Measurements from ENCODE around the gene RAP1GAP2.

The RAP1GAP2 gene

DNA sequence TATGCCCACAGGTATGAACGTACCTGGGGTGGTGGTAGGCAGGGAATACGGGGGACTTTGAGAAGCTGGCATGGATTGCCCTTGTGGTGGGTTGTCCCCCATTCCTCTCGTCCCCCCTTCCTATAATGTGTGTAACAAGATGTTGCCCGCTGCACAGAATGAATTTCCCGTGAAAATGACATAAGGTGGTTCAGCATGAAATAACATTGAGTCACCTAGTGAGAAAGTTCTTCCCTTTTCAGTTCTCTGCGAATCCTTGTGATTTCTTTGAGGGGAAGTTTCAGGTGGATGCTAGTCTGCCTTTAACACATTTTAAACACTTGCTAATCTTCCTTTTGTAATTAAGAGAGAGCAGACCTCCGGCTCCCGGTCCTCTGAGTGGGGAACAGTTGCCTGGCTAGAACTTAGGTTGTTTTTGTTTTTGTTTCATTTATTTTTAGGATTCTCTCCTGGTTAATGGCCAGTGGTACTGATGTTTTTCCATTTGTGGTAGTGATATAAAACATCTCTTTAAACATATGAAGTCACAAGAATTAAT lies 58.9 kb downstream of the RAP1GAP2 start:
- H3K4me2 ChIP-seq = peak overlapping the region; percentile 98
- H3K27ac ChIP-seq = peak overlapping the region; percentile 100
- H4K20me1 ChIP-seq = peaks cover 56% of the 10 kb centered on the region
- no peak for TF ChIP-seq Cebpa-rat (IDR thresholded peaks at IDR 0.05)
- no peaks in the 10 kb centered on the region for H3K27me3 ChIP-seq
- H3K4me3 ChIP-seq = peak overlapping the region; percentile 95
- no peaks in the 10 kb centered on the region for H3K9me3 ChIP-seq
- H3K9ac ChIP-seq = peak overlapping the region; percentile 99
- H3K36me3 ChIP-seq = peaks cover 34% of the 10 kb centered on the region
- peaks cover 63% of the 10 kb centered on the region for H3K4me1 ChIP-seq

DNA sequence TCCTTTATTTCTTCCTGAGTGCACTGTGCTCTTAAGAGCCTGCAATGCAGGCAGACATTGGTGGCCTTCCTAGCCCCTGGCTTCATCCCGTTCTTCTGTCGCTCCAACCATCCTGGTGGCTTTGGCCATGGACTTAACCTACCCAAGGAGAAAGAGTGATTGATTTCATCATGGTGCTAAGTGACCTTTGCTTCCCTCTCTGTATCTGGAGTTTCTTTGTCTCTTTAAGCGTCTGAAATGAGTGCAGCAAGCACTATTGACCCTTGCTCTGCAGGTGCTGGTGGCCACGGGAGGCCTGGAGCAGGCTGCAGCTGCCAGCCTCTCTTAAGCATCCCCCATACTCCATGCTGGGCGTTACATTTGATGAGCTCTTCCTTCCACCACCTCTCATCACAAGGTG lies 60.5 kb downstream of the RAP1GAP2 start:
- Histone ChIP-seq H3K9me3 (no peaks in the 10 kb centered on the region), H3K27ac (peak overlapping the region; percentile 100), H4K20me1 (peaks cover 72% of the 10 kb centered on the region), H3K4me2 (peak overlapping the region; percentile 98), H3K4me1 (peaks cover 63% of the 10 kb centered on the region), H3K9ac (peak overlapping the region; percentile 99; the same call in 1 of the 2 replicates), H3K36me3 (peaks cover 48% of the 10 kb centered on the region), H3K4me3 (0 out of 2 replicates have a peak overlapping the region, but pooled peaks have one; percentile 95), H3K27me3 (no peaks in the 10 kb centered on the region)
- no peak for TF ChIP-seq Cebpa-rat (IDR thresholded peaks at IDR 0.05)

DNA sequence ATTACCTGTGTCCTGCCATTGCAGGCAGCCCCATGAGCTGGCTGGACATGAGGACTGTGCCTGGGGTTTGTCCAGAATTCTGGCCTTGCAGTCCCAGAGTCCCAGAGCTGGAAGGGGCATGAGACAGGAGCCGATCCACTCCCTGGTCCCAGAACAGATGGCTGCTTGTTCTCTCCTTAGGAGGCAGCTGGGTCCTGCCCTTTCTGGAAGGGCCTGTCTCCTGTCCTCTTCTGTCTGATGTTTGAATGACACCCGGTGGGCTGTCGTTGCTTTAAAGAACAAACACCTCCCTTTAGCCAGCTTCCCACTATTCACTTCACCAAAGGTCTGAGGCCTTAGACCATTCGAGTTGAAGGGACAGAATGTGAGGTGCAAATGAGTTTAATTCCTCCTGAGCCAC lies 63.8 kb downstream of the RAP1GAP2 start:
- peaks cover 61% of the 10 kb centered on the region for H3K4me1 ChIP-seq
- no peak overlapping the region for H3K4me2 ChIP-seq
- H4K20me1 ChIP-seq = peaks cover 100% of the 10 kb centered on the region
- no peak overlapping the region for H3K4me3 ChIP-seq
- H3K9me3 ChIP-seq = no peaks in the 10 kb centered on the region
- no peaks in the 10 kb centered on the region for H3K27me3 ChIP-seq
- TF ChIP-seq Cebpa-rat (IDR thresholded peaks at IDR 0.05) = no peak
- peaks cover 82% of the 10 kb centered on the region for H3K36me3 ChIP-seq
- no peak overlapping the region for H3K9ac ChIP-seq
- H3K27ac ChIP-seq = no peak overlapping the region

DNA sequence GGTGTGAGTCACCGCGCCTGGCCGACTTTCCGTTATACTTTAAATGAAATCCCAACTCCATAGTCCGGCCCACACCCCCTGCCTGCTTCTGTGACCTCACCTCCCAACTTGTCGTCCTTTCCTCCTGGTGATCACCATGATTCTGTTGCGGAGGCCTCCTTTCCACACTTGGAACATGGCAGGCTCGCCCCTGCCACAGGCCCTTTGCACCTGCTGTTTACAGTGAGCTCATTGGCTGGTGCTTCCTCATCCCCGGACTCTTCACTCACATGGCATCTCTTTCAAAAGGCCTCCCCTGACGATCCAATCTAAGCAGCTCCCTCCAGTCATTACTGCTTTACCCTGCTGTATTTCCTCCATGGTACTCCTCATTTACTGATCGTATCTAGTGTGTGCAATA lies 64.6 kb downstream of the RAP1GAP2 start:
- H3K9me3 ChIP-seq = no peaks in the 10 kb centered on the region
- H3K4me1 ChIP-seq = peaks cover 56% of the 10 kb centered on the region
- H3K27me3 ChIP-seq = no peaks in the 10 kb centered on the region
- peaks cover 100% of the 10 kb centered on the region for H4K20me1 ChIP-seq
- no peak overlapping the region for H3K9ac ChIP-seq
- no peak for TF ChIP-seq Cebpa-rat (IDR thresholded peaks at IDR 0.05)
- no peak overlapping the region for H3K4me3 ChIP-seq
- no peak overlapping the region for H3K27ac ChIP-seq
- H3K36me3 ChIP-seq = peaks cover 90% of the 10 kb centered on the region
- H3K4me2 ChIP-seq = no peak overlapping the region

DNA sequence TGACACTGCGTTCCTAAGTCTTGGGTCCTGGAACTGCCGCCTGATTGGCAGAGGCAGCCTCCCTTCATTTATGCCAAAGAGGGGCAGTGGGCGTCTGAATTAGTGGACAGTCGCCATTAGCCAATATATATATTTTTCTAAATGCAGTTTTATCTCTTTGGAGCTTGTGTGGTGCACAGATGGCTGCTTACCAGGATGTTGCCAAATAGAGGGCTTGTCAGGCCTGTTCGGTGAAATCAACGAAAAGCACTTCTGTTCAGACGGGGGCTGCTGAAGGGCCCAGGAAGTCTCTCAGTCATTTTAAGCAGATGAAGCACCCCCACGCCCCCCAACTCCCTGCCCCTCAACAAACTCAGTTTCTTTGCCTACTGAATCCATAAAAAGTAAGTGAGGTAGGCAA lies 66.0 kb downstream of the RAP1GAP2 start:
- Histone ChIP-seq H3K27me3 (no peaks in the 10 kb centered on the region), H4K20me1 (peaks cover 100% of the 10 kb centered on the region), H3K36me3 (peaks cover 94% of the 10 kb centered on the region), H3K4me3 (no peak overlapping the region), H3K4me2 (no peak overlapping the region), H3K27ac (no peak overlapping the region), H3K9me3 (no peaks in the 10 kb centered on the region), H3K9ac (no peak overlapping the region), H3K4me1 (peaks cover 53% of the 10 kb centered on the region)
- no peak for TF ChIP-seq Cebpa-rat (IDR thresholded peaks at IDR 0.05)

DNA sequence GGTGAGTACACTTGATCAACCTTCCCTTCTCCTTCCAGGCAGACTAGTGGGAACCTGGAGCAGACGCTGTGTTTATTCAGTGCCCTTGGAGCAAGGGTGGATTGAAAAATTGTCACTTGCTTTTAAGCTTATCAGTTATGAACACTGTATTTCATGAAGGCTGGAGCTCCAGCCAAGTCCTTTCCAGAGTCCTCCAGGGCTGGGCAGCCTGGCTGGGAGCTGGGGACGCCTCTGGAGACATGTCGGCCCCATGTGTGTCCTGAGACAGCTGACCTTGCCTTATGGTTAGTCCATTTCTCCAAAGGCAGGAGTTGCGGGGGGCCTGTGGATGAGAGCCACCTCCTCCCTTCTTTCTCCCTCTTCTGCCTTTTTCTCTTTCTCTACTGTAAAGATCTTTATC lies 67.0 kb downstream of the RAP1GAP2 start:
- H3K4me1 ChIP-seq = peaks cover 53% of the 10 kb centered on the region
- H3K36me3 ChIP-seq = peaks cover 94% of the 10 kb centered on the region
- no peaks in the 10 kb centered on the region for H3K27me3 ChIP-seq
- no peak overlapping the region for H3K4me3 ChIP-seq
- no peak overlapping the region for H3K27ac ChIP-seq
- H3K9ac ChIP-seq = peak overlapping the region; percentile 2; the same call in 1 of the 2 replicates
- H3K4me2 ChIP-seq = no peak overlapping the region; the same call in 1 of the 2 replicates
- TF ChIP-seq Cebpa-rat (IDR thresholded peaks at IDR 0.05) = no peak
- H4K20me1 ChIP-seq = peaks cover 100% of the 10 kb centered on the region
- no peaks in the 10 kb centered on the region for H3K9me3 ChIP-seq

DNA sequence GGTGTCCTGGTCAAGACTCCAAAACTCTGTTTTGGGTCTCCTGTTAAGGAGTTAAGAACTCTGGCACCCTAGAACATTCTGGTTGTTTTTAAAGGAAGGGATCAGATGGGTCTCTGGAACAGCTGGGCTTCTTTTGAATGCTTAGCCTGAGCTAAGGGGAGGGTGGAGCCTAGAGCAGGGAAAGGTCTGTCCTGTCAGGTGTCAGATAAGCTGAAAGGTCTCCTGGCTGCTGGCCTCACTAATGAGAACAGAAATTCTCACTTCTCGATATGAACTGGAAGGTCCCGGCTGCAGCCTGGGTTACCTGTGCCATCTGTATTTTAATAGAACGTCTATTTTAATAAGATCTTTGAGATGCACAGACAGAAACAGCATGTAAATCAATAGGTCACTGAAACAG lies 69.0 kb downstream of the RAP1GAP2 start:
- Histone ChIP-seq H3K27me3 (no peaks in the 10 kb centered on the region), H3K27ac (no peak overlapping the region), H3K36me3 (peaks cover 92% of the 10 kb centered on the region), H3K4me2 (no peak overlapping the region), H4K20me1 (peaks cover 100% of the 10 kb centered on the region), H3K4me1 (peaks cover 61% of the 10 kb centered on the region), H3K4me3 (no peak overlapping the region), H3K9ac (no peak overlapping the region), H3K9me3 (no peaks in the 10 kb centered on the region)
- no peak for TF ChIP-seq Cebpa-rat (IDR thresholded peaks at IDR 0.05)

DNA sequence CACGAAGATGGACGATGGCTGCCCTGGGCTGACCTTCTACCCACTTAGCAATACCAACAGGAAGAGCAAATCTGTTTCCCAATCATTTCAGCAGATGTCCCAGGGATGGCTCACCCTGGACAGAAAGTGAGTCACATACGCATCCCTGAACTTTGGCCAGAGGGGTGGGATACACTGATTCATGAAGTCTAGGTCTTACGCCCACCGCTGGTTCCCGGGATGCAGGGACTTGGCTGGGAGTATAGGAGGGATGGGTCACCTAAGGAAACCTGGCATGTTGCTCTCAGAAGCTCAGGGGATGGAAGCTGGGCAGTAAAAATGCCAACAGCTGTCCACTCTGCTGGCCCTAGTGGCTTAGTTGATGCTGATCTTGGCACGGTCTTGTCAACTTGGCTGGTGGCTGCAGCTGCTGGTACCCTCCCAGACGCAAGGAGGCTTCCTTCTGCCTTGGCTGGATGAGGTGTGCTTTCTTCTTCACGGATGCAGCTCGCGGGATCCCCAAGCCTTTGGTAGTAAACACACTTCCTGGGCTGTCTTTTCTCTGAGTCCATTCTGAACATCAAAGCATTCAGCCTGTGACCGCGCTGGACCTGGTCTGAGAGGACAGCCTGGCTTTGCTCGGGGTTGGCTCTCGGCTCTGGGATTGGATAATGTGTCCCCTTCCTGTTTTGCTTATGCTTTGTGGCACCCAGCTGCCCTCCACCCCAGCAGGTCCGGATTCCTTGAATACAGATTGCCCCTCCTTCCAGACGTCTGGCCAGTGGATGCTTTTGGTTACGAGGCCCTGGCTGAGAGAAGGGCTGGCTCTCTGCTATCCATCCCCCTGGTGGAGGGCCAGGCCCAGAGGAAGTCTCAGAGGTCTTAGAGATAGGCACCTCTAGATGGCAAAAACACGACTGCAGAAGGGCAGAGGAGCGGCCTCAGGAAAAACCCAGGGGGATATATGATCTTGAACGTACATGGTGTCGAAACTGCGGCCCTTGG lies 71.5 kb downstream of the RAP1GAP2 start:
- no peak overlapping the region for H3K9ac ChIP-seq
- H3K27ac ChIP-seq = peak overlapping the region; percentile 23; the same call in 1 of the 2 replicates
- H3K4me3 ChIP-seq = no peak overlapping the region
- peaks cover 100% of the 10 kb centered on the region for H4K20me1 ChIP-seq
- peaks cover 85% of the 10 kb centered on the region for H3K36me3 ChIP-seq
- TF ChIP-seq Cebpa-rat (IDR thresholded peaks at IDR 0.05) = no peak
- H3K9me3 ChIP-seq = no peaks in the 10 kb centered on the region
- H3K27me3 ChIP-seq = no peaks in the 10 kb centered on the region
- peak overlapping the region; percentile 61 for H3K4me2 ChIP-seq
- H3K4me1 ChIP-seq = peaks cover 60% of the 10 kb centered on the region

DNA sequence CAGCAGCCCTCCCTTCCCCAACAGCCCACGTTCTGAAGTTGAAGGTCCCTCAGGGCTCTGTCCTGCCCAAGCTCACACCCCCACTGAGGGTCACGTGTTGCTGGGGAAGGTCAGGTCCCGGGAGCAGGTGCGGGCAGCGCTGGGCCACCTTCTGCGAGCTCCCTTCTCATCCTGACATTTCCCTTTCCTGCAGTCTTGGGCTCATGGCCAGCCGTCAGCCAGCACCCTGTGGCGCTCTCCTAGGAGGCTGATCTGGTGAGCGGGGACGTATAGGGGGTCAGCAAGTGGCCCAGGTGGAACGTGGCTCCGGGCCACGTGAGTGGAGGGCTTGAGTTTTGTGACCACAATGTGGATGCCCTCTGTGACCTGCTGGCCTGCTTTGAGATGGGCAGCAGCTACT lies 73.4 kb downstream of the RAP1GAP2 start:
- Histone ChIP-seq H3K9me3 (no peaks in the 10 kb centered on the region), H4K20me1 (peaks cover 100% of the 10 kb centered on the region), H3K4me2 (peak overlapping the region; percentile 61), H3K4me1 (peaks cover 65% of the 10 kb centered on the region), H3K27me3 (no peaks in the 10 kb centered on the region), H3K27ac (0 out of 2 replicates have a peak overlapping the region, but pooled peaks have one; percentile 45), H3K36me3 (peaks cover 77% of the 10 kb centered on the region), H3K4me3 (no peak overlapping the region), H3K9ac (no peak overlapping the region)
- TF ChIP-seq Cebpa-rat (IDR thresholded peaks at IDR 0.05) = no peak

DNA sequence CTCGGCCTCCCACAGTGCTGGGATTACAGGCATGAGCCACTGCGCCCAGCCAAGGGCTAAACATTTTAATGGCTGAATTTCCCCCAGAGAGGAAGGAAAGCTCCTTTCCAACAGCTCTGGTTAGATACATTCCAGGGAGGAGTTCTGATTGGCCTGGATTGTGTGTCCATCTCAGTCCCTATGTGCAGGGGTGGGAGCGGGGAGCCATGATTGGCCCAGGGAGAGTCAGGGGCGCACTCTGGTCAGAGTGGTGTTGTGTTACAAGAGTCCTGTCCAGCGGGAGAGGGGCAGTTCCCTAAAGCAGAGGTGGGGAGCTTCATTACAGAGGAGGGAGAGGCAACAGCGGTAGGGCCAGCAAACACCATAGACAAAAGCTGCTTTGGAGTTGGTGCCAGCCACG lies 75.0 kb downstream of the RAP1GAP2 start:
- TF ChIP-seq Cebpa-rat (IDR thresholded peaks at IDR 0.05) = no peak
- peaks cover 77% of the 10 kb centered on the region for H3K36me3 ChIP-seq
- H3K4me3 ChIP-seq = no peak overlapping the region
- H3K9me3 ChIP-seq = no peaks in the 10 kb centered on the region
- no peaks in the 10 kb centered on the region for H3K27me3 ChIP-seq
- H4K20me1 ChIP-seq = peaks cover 100% of the 10 kb centered on the region
- no peak overlapping the region for H3K27ac ChIP-seq
- H3K4me1 ChIP-seq = peaks cover 66% of the 10 kb centered on the region
- no peak overlapping the region for H3K9ac ChIP-seq
- H3K4me2 ChIP-seq = no peak overlapping the region
